H9 (cell line): ENCODE measurements around the gene C5orf22. TPM values are rescaled to one million over a fixed set of nuclear protein-coding genes. Genes with fewer than 3 reads are reported as not detected.
"Not testable (repeated sequence)": the region's sequence is repeated elsewhere in the genome, so short reads cannot be mapped to it uniquely, and the experiment has no call there.

ENCODE experiments used
- DNase-seq: peaks from one replicate; pipeline ENCODE4 v3.0.0-alpha.2; 2017
- H2AFZ ChIP-seq: one replicate; pipeline ENCODE4 v1.6.1; 2013; ENCODE audit warnings: mild to moderate bottlenecking, low read length, control low read depth, moderate library complexity
- H2AK5ac ChIP-seq: 2 replicates; pipeline ENCODE4 v1.6.1; 2013; ENCODE audit warnings: low read length, control low read depth, mixed read lengths; ENCODE audit not compliant: insufficient read length
- H2BK120ac ChIP-seq: one replicate; pipeline ENCODE4 v1.6.1; 2013; ENCODE audit warnings: low read depth, mild to moderate bottlenecking, low read length, control low read depth, inconsistent platforms; ENCODE audit not compliant: poor library complexity, severe bottlenecking
- H2BK12ac ChIP-seq: 2 replicates; pipeline ENCODE4 v1.6.1; 2013; ENCODE audit warnings: low read length, control low read depth, mixed read lengths, low read depth; ENCODE audit not compliant: insufficient read length
- H2BK15ac ChIP-seq: 2 replicates; pipeline ENCODE4 v1.6.1; 2013; ENCODE audit warnings: low read depth, low read length, control low read depth
- H2BK20ac ChIP-seq: one replicate; pipeline ENCODE4 v1.6.1; 2013; ENCODE audit warnings: low read depth, mild to moderate bottlenecking, low read length, control low read depth, inconsistent platforms; ENCODE audit not compliant: poor library complexity, severe bottlenecking
- H2BK5ac ChIP-seq: 2 replicates; pipeline ENCODE4 v1.6.1; 2013; ENCODE audit warnings: low read length, control low read depth, mixed read lengths; ENCODE audit not compliant: insufficient read length
- H3K14ac ChIP-seq: 2 replicates; pipeline ENCODE4 v1.6.1; 2013; ENCODE audit warnings: low read length, control low read depth; ENCODE audit not compliant: insufficient read depth
- H3K18ac ChIP-seq: 2 replicates; pipeline ENCODE4 v1.6.1; 2013; ENCODE audit warnings: low read depth, mild to moderate bottlenecking, mixed read lengths, low read length, control low read depth; ENCODE audit not compliant: insufficient read length
- H3K23ac ChIP-seq: 2 replicates; pipeline ENCODE4 v1.6.1; 2013; ENCODE audit warnings: low read length, control low read depth, mixed read lengths, low read depth; ENCODE audit not compliant: insufficient read length
- H3K23me2 ChIP-seq: 2 replicates; pipeline ENCODE4 v1.6.1; 2013; ENCODE audit warnings: low read depth, mild to moderate bottlenecking, mixed read lengths, low read length, control low read depth; ENCODE audit not compliant: insufficient read length, poor library complexity, severe bottlenecking
- H3K27ac ChIP-seq: 2 replicates; pipeline ENCODE4 v1.5.1; 2013; ENCODE audit warnings: low read length, control low read depth, mixed read lengths, low read depth; ENCODE audit not compliant: insufficient read length
- H3K27me3 ChIP-seq: 2 replicates; pipeline ENCODE4 v1.6.1; 2013; ENCODE audit warnings: low read length, control low read depth, inconsistent platforms; ENCODE audit not compliant: insufficient read depth
- H3K4ac ChIP-seq: 2 replicates; pipeline ENCODE4 v1.6.1; 2013; ENCODE audit warnings: low read depth, mild to moderate bottlenecking, control low read depth, inconsistent platforms, low read length, moderate library complexity
- H3K4me1 ChIP-seq: 2 replicates; pipeline ENCODE4 v1.6.1; 2013; ENCODE audit warnings: low read length, control low read depth, inconsistent platforms; ENCODE audit not compliant: insufficient read depth
- H3K4me2 ChIP-seq: 2 replicates; pipeline ENCODE4 v1.6.1; 2013; ENCODE audit warnings: low read length, control low read depth, mixed read lengths; ENCODE audit not compliant: insufficient read length, insufficient read depth
- H3K56ac ChIP-seq: 2 replicates; pipeline ENCODE4 v1.6.1; 2013; ENCODE audit warnings: low read depth, mild to moderate bottlenecking, mixed read lengths, low read length, control low read depth; ENCODE audit not compliant: insufficient read length
- H3K79me1 ChIP-seq: 2 replicates; pipeline ENCODE4 v1.6.1; 2013; ENCODE audit warnings: low read depth, mild to moderate bottlenecking, moderate library complexity, low read length, control low read depth, inconsistent platforms; ENCODE audit not compliant: insufficient read depth, poor library complexity, severe bottlenecking
- H3K79me2 ChIP-seq: 2 replicates; pipeline ENCODE4 v1.6.1; 2013; ENCODE audit warnings: low read length, control low read depth, inconsistent platforms; ENCODE audit not compliant: insufficient read depth
- H3K9ac ChIP-seq: 2 replicates; pipeline ENCODE4 v1.6.1; 2013; ENCODE audit warnings: low read length, control low read depth, mixed read lengths; ENCODE audit not compliant: insufficient read length; ENCODE audit errors: extremely low read depth
- H3K9me3 ChIP-seq: one replicate; pipeline ENCODE4 v1.6.1; 2013; ENCODE audit warnings: low read depth, low read length, inconsistent platforms; ENCODE audit not compliant: control insufficient read depth
- H3T11ph ChIP-seq: one replicate; pipeline ENCODE4 v1.6.1; 2013; ENCODE audit warnings: mild to moderate bottlenecking, low read length, control low read depth, inconsistent platforms
- H4K20me1 ChIP-seq: one replicate; pipeline ENCODE4 v1.6.1; 2013; ENCODE audit not compliant: control insufficient read depth, insufficient read length, insufficient read depth
- H4K5ac ChIP-seq: 2 replicates; pipeline ENCODE4 v1.6.1; 2013; ENCODE audit warnings: low read depth, mild to moderate bottlenecking, mixed read lengths, low read length, control low read depth; ENCODE audit not compliant: insufficient read length
- H4K8ac ChIP-seq: replicated peaks from 2 replicates; pipeline ENCODE4 v1.6.1; 2013; ENCODE audit warnings: low read length, control low read depth, mixed read lengths, low read depth; ENCODE audit not compliant: insufficient read length
- H4K91ac ChIP-seq: 2 replicates; pipeline ENCODE4 v1.6.1; 2013; ENCODE audit warnings: low read depth, mild to moderate bottlenecking, moderate library complexity, mixed read lengths, low read length, control low read depth; ENCODE audit not compliant: insufficient read length
- H3K27ac Mint-ChIP-seq, 3 experiments: 2 replicates in 2 of 3; 3 replicates in 1 of 3; pipeline ENCODE4 v1.8.0; 2020 to 2021; ENCODE audit warnings: mixed read lengths in 3 of 3, mild to moderate bottlenecking in 1 of 3, moderate library complexity in 1 of 3
- H3K27me3 Mint-ChIP-seq: 2 replicates; pipeline ENCODE4 v1.8.0; 2021; ENCODE audit warnings: low read depth, mild to moderate bottlenecking, moderate library complexity, mixed read lengths
- H3K36me3 Mint-ChIP-seq, 3 experiments: 2 replicates in 2 of 3; 3 replicates in 1 of 3; pipeline ENCODE4 v1.8.0; 2020 to 2021; ENCODE audit warnings: low read depth in 3 of 3, mixed read lengths in 3 of 3; ENCODE audit not compliant: insufficient read depth in 1 of 3
- H3K4me1 Mint-ChIP-seq, 2 experiments: 2 replicates each; pipeline ENCODE4 v1.8.0; 2020; ENCODE audit warnings: mixed read lengths in 2 of 2
- H3K4me3 Mint-ChIP-seq, 2 experiments: 2 replicates in 1 of 2; 3 replicates in 1 of 2; pipeline ENCODE4 v1.8.0; 2020 to 2021; ENCODE audit warnings: mild to moderate bottlenecking in 2 of 2, mixed read lengths in 2 of 2, moderate library complexity in 1 of 2
- H3K9me3 Mint-ChIP-seq, 2 experiments: 2 replicates in 1 of 2; 3 replicates in 1 of 2; pipeline ENCODE4 v1.8.0; 2020; ENCODE audit warnings: mild to moderate bottlenecking in 2 of 2, mixed read lengths in 2 of 2, moderate library complexity in 1 of 2
- CTCF ChIP-seq: fragments of 200-600 bp; sonication (generic); conservative IDR thresholded peaks from 3 replicates; pipeline ENCODE4 v1.8.0; 2021; ENCODE audit warnings: antibody characterized with exemption, mild to moderate bottlenecking
- WGBS: extraction: QIAGEN DNeasy Blood & Tissue Kit; methylation state at CpG from one replicate; pipeline ENCODE4 v1.1.7; 2013; ENCODE audit warnings: missing lambda C conversion rate, low lambda C conversion rate, mixed read lengths; ENCODE audit not compliant: insufficient read length; ENCODE audit errors: extremely low coverage; 5-methylcytosine and 5-hydroxymethylcytosine counted together
- total RNA-seq: library from RNA; stranded (reverse); gene quantifications from 2 replicates; pipeline ENCODE4 v1.2.1, GENCODE V29; 2021

The C5orf22 gene
- total RNA-seq, 1 experiment from 2014 or later: 34.0 TPM

GRCh38 chr5:31563216-31563615 lies 31.1 kb downstream of the C5orf22 start:
- H3K23me2 ChIP-seq: no peaks in the 10 kb centered on the region
- no peak overlapping the region for H3K56ac ChIP-seq
- H3K4ac ChIP-seq: no peak overlapping the region
- H4K91ac ChIP-seq: no peak overlapping the region
- no peak overlapping the region for H4K8ac ChIP-seq
- no peak overlapping the region for H3T11ph ChIP-seq
- H2BK5ac ChIP-seq: no peak overlapping the region
- no peak overlapping the region for H2AFZ ChIP-seq
- H3K4me3 Mint-ChIP-seq: no peak overlapping the region
- no peak overlapping the region for H2BK20ac ChIP-seq
- no peaks in the 10 kb centered on the region for H3K4me1 ChIP-seq
- H4K5ac ChIP-seq: no peak overlapping the region
- TF ChIP-seq CTCF: no peak
- H3K27me3 Mint-ChIP-seq: no peaks in the 10 kb centered on the region; the same call in 1 of the 2 replicates
- no peak for DNase-seq
- H3K27ac ChIP-seq: no peak overlapping the region
- H3K9me3 ChIP-seq: no peaks in the 10 kb centered on the region
- no peaks in the 10 kb centered on the region for H3K79me2 ChIP-seq
- no peak overlapping the region for H2BK15ac ChIP-seq
- peaks cover 16 to 17% (median 17%) of the 10 kb centered on the region in 3 experiments for H3K36me3 Mint-ChIP-seq
- no peak overlapping the region for H3K27ac Mint-ChIP-seq
- H2BK12ac ChIP-seq: no peak overlapping the region
- no peak overlapping the region for H3K9ac ChIP-seq
- H3K27me3 ChIP-seq: no peaks in the 10 kb centered on the region
- H3K23ac ChIP-seq: no peak overlapping the region
- H3K9me3 Mint-ChIP-seq: peaks cover 24 to 25% of the 10 kb centered on the region in 2 experiments
- no peak overlapping the region for H3K18ac ChIP-seq
- H4K20me1 ChIP-seq: no peaks in the 10 kb centered on the region
- H3K4me1 Mint-ChIP-seq: no peaks in the 10 kb centered on the region
- no peak overlapping the region for H3K4me2 ChIP-seq
- no CpG with 5 or more reads among the region's 4 CpGs for WGBS
- H2BK120ac ChIP-seq: no peak overlapping the region
- H3K14ac ChIP-seq: no peak overlapping the region
- H2AK5ac ChIP-seq: no peak overlapping the region
- H3K79me1 ChIP-seq: no peaks in the 10 kb centered on the region

GRCh38 chr5:31566362-31566761 lies 34.3 kb downstream of the C5orf22 start:
- Mint-ChIP-seq H3K9me3 (peaks cover 24 to 25% of the 10 kb centered on the region in 2 experiments), H3K36me3 (peaks cover 16 to 17% (median 17%) of the 10 kb centered on the region in 3 experiments)
- not testable (repeated sequence) for H3K18ac ChIP-seq, H2BK20ac ChIP-seq, H2BK120ac ChIP-seq, H3K27ac Mint-ChIP-seq, H4K5ac ChIP-seq, DNase-seq, H3K14ac ChIP-seq, H2BK5ac ChIP-seq, H2AK5ac ChIP-seq, H3K9ac ChIP-seq, H2BK12ac ChIP-seq, H4K20me1 ChIP-seq, H3K27me3 ChIP-seq, H3K79me2 ChIP-seq, H3K9me3 ChIP-seq, H4K8ac ChIP-seq, H3T11ph ChIP-seq, H3K56ac ChIP-seq, H3K4me2 ChIP-seq, H4K91ac ChIP-seq, H2BK15ac ChIP-seq, H3K27me3 Mint-ChIP-seq, H2AFZ ChIP-seq, H3K79me1 ChIP-seq, H3K23ac ChIP-seq, H3K27ac ChIP-seq, H3K23me2 ChIP-seq, H3K4me1 ChIP-seq, H3K4ac ChIP-seq, H3K4me3 Mint-ChIP-seq, H3K4me1 Mint-ChIP-seq
- no CpG with 5 or more reads among the region's 3 CpGs for WGBS
